ENCODE measurements around the gene ATAT1.

- TF ChIP-seq CTCF (IDR thresholded peaks at IDR 0.05) (no peak), POLR2A (IDR thresholded peaks at IDR 0.05) (no peak), EP300 (IDR thresholded peaks at IDR 0.05) (no peak), POLR2AphosphoS5 (IDR thresholded peaks at IDR 0.05) (no peak)
Measured at GRCh38 chr6:30610065-30610464, 16.6 kb upstream of the ATAT1 start.

Data from suprapubic skin (tissue), 4 donors.